CD14-positive monocyte (primary cell): ENCODE results near the gene RPL26. TPM values are rescaled to one million over a fixed set of nuclear protein-coding genes. Genes with fewer than 3 reads are reported as not detected.
A peak's percentile ranks its signal among the peaks of the same experiment; 100 is the strongest.

ENCODE experiments used
- DNase-seq, 3 donors: peaks; one replicate each; pipeline ENCODE4 v3.0.0-alpha.2; 2011 to 2022
- H2AFZ ChIP-seq: 2 replicates; pipeline ENCODE4 v1.6.0; 2012; ENCODE audit warnings: mild to moderate bottlenecking, low read depth, low read length, inconsistent platforms; ENCODE audit not compliant: insufficient read depth, poor library complexity, severe bottlenecking
- H3K27ac ChIP-seq, 2 donors: 1 replicate in 1 of 2; 2 replicates in 1 of 2; pipeline ENCODE4 v1.5.1; 2012 to 2013; ENCODE audit warnings: low read length in 2 of 2, control low read depth in 1 of 2, inconsistent platforms in 1 of 2, low read depth in 1 of 2, mild to moderate bottlenecking in 1 of 2
- H3K27me3 ChIP-seq, 2 donors: one replicate each; pipeline versions ENCODE4 v1.6.0 to v1.6.1; 2011 to 2013; ENCODE audit warnings: low read length in 2 of 2; ENCODE audit not compliant: control insufficient read depth in 2 of 2, insufficient read depth in 2 of 2
- H3K36me3 ChIP-seq, 2 donors: replicated peaks in 1 of 2; 1 replicate in 1 of 2; 2 replicates in 1 of 2; pipeline versions ENCODE4 v1.5.1 to v1.6.1; 2012 to 2013; ENCODE audit warnings: low read length in 2 of 2, control low read depth in 1 of 2, inconsistent platforms in 1 of 2, mild to moderate bottlenecking in 1 of 2; ENCODE audit not compliant: insufficient read depth in 2 of 2, control insufficient read depth in 1 of 2
- H3K4me1 ChIP-seq, 2 donors: 1 replicate in 1 of 2; 2 replicates in 1 of 2; pipeline versions ENCODE4 v1.5.1 to v1.6.1; 2012 to 2013; ENCODE audit warnings: low read length in 2 of 2, control low read depth in 1 of 2, inconsistent platforms in 1 of 2, mild to moderate bottlenecking in 1 of 2, moderate library complexity in 1 of 2; ENCODE audit not compliant: insufficient read depth in 2 of 2, control insufficient read depth in 1 of 2
- H3K4me2 ChIP-seq: replicated peaks from 2 replicates; pipeline ENCODE3; 2012; ENCODE audit warnings: low read length, moderate library complexity, mild to moderate bottlenecking; ENCODE audit not compliant: poor library complexity, severe bottlenecking; ENCODE audit errors: extremely low read depth
- H3K4me3 ChIP-seq, 3 experiments: fragments of 200-600 bp in 1 of 3; sonication (generic) in 1 of 3; replicated peaks in 1 of 3; 1 replicate in 2 of 3; 2 replicates in 1 of 3; pipeline ENCODE4 v1.5.1; 2011 to 2013; ENCODE audit warnings: low read length in 3 of 3, mild to moderate bottlenecking in 3 of 3, control low read depth in 2 of 3, low read depth in 2 of 3, inconsistent platforms in 1 of 3, moderate library complexity in 1 of 3
- H3K79me2 ChIP-seq: 2 replicates; pipeline ENCODE4 v1.6.0; 2012; ENCODE audit warnings: mild to moderate bottlenecking, control low read depth, inconsistent platforms, low read length, moderate library complexity; ENCODE audit not compliant: insufficient read depth
- H3K9ac ChIP-seq: 2 replicates; pipeline ENCODE4 v1.6.0; 2017; ENCODE audit warnings: low read length, mild to moderate bottlenecking; ENCODE audit not compliant: insufficient read depth, poor library complexity, severe bottlenecking
- H3K9me3 ChIP-seq, 2 donors: replicated peaks in 1 of 2; 1 replicate in 1 of 2; 2 replicates in 1 of 2; pipeline versions ENCODE4 v1.5.1 to v1.6.1; 2012 to 2013; ENCODE audit warnings: low read length in 2 of 2, control low read depth in 1 of 2; ENCODE audit not compliant: control insufficient read depth in 1 of 2, insufficient read depth in 1 of 2
- H4K20me1 ChIP-seq: 2 replicates; pipeline ENCODE4 v1.6.0; 2012; ENCODE audit warnings: mild to moderate bottlenecking, low read length, control low read depth, moderate library complexity; ENCODE audit not compliant: insufficient read depth
- H3K27ac Mint-ChIP-seq, 7 donors: one replicate each; pipeline ENCODE4 v1.8.0; 2020; ENCODE audit warnings: mild to moderate bottlenecking in 7 of 7, mixed read lengths in 7 of 7, moderate library complexity in 6 of 7, inconsistent platforms in 2 of 7
- H3K27me3 Mint-ChIP-seq, 3 donors: one replicate each; pipeline ENCODE4 v1.8.0; 2021 to 2022; ENCODE audit warnings: low read depth in 3 of 3, mild to moderate bottlenecking in 3 of 3, mixed read lengths in 3 of 3, moderate library complexity in 3 of 3, inconsistent platforms in 1 of 3
- H3K36me3 Mint-ChIP-seq, 2 donors: one replicate each; pipeline ENCODE4 v1.8.0; 2020; ENCODE audit warnings: mixed read lengths in 2 of 2, inconsistent platforms in 1 of 2, mild to moderate bottlenecking in 1 of 2
- H3K4me1 Mint-ChIP-seq: one replicate; pipeline ENCODE4 v1.8.0; 2020; ENCODE audit warnings: mild to moderate bottlenecking, mixed read lengths
- H3K4me3 Mint-ChIP-seq, 2 donors: one replicate each; pipeline ENCODE4 v1.8.0; 2020; ENCODE audit warnings: mild to moderate bottlenecking in 2 of 2, mixed read lengths in 2 of 2, moderate library complexity in 1 of 2
- H3K9me3 Mint-ChIP-seq, 7 donors: one replicate each; pipeline ENCODE4 v1.8.0; 2020 to 2022; ENCODE audit warnings: mixed read lengths in 7 of 7, mild to moderate bottlenecking in 6 of 7, moderate library complexity in 6 of 7, inconsistent platforms in 2 of 7
- CTCF ChIP-seq: fragments of 200-600 bp; IDR thresholded peaks from one replicate; pipeline ENCODE4 v1.8.0; 2022; ENCODE audit warnings: antibody characterized with exemption, mild to moderate bottlenecking
- WGBS: methylation state at CpG from one replicate; pipeline ENCODE4 v1.1.5; 2013; ENCODE audit warnings: missing lambda C conversion rate; ENCODE audit not compliant: insufficient coverage; 5-methylcytosine and 5-hydroxymethylcytosine counted together
- intact Hi-C, 2 donors: fragments of 100-400 bp; cut with micrococcal nuclease; formaldehyde crosslinking; loops; one replicate each; pipeline versions ENCODE4 v1.15.0 to v1.15.1; 2023
- polyA plus RNA-seq, 3 donors: library from polyadenylated mRNA; depleted of rRNA in 1 of 3; unstranded in 2 of 3; stranded (reverse) in 1 of 3; fragments of 300-500 nt in 2 of 3; fragments of >200 nt in 1 of 3; fragmentation: Illumina TruSeq in 2 of 3; gene quantifications; 1 replicate in 2 of 3; 2 replicates in 1 of 3; pipeline ENCODE4 v1.2.3, GENCODE V29; 2012 to 2021

The RPL26 gene
- polyA plus RNA-seq, 3 donors, result 859 to 4,469 (median 884) TPM

- Mint-ChIP-seq H3K9me3 (no peaks in the 10 kb centered on the region), H3K4me1 (peaks cover 6% of the 10 kb centered on the region), H3K4me3 (no peak overlapping the region), H3K36me3 (no peaks in the 10 kb centered on the region), H3K27me3 (peaks cover 0 to 12% (median 3%) of the 10 kb centered on the region in 3 donors), H3K27ac (peak overlapping the region in 1 of 7 donors; percentile 3)
- Histone ChIP-seq H3K4me2 (no peak overlapping the region), H3K27ac (no peak overlapping the region), H3K27me3 (no peaks in the 10 kb centered on the region), H3K79me2 (no peaks in the 10 kb centered on the region), H2AFZ (no peak overlapping the region), H3K9me3 (no peaks in the 10 kb centered on the region), H4K20me1 (no peaks in the 10 kb centered on the region), H3K9ac (no peak overlapping the region), H3K4me3 (no peak overlapping the region), H3K4me1 (peaks cover 6% of the 10 kb centered on the region in 2 donors), H3K36me3 (no peaks in the 10 kb centered on the region)
- intact Hi-C loops, result loop anchor here in 1 of 2 donors (5.0 kb wide), 1 partner anchor 37 kb away; no protein-coding TSS in a partner anchor
- 98% methylated on average over 9 of the region's 11 CpGs for WGBS
- TF ChIP-seq CTCF, result no peak
- no peak for DNase-seq
These were observed 22.6 kb upstream of the RPL26 start for GRCh38 chr17:8405499-8406016.

GRCh38 chr17:8402921-8403536 is 20.0 kb upstream of the RPL26 start:
- H3K4me1 Mint-ChIP-seq, result no peaks in the 10 kb centered on the region
- no peak overlapping the region for H3K4me2 ChIP-seq
- H4K20me1 ChIP-seq, result no peaks in the 10 kb centered on the region
- H3K9ac ChIP-seq, result no peak overlapping the region
- H3K9me3 ChIP-seq, result no peaks in the 10 kb centered on the region
- no peak overlapping the region for H3K4me3 Mint-ChIP-seq
- H3K36me3 ChIP-seq, result no peaks in the 10 kb centered on the region
- WGBS, result 96% methylated on average over 6 of the region's 11 CpGs
- intact Hi-C loops, result no loop called here
- H3K79me2 ChIP-seq, result no peaks in the 10 kb centered on the region
- H3K27ac ChIP-seq, result no peak overlapping the region
- H3K27me3 Mint-ChIP-seq, result peaks cover 4 to 11% (median 6%) of the 10 kb centered on the region in 3 donors
- no peaks in the 10 kb centered on the region for H3K36me3 Mint-ChIP-seq
- no peak for TF ChIP-seq CTCF
- H3K27ac Mint-ChIP-seq, result no peak overlapping the region
- peaks cover 0 to under 1% of the 10 kb centered on the region in 2 donors for H3K27me3 ChIP-seq
- H3K9me3 Mint-ChIP-seq, result no peaks in the 10 kb centered on the region
- no peak overlapping the region for H3K4me3 ChIP-seq
- DNase-seq, result no peak
- no peak overlapping the region for H2AFZ ChIP-seq
- H3K4me1 ChIP-seq, result no peaks in the 10 kb centered on the region
